GM21381 (cell line): ENCODE results near the gene TRPM1.

Experiments
- ATAC-seq: cut with Tn5 transposase; IDR thresholded peaks from one replicate; pipeline ENCODE4 v1.9.1; 2021; ENCODE audit warnings: mild to moderate bottlenecking, moderate library complexity; ENCODE audit not compliant: unreplicated experiment

TRPM1 gene

DNA sequence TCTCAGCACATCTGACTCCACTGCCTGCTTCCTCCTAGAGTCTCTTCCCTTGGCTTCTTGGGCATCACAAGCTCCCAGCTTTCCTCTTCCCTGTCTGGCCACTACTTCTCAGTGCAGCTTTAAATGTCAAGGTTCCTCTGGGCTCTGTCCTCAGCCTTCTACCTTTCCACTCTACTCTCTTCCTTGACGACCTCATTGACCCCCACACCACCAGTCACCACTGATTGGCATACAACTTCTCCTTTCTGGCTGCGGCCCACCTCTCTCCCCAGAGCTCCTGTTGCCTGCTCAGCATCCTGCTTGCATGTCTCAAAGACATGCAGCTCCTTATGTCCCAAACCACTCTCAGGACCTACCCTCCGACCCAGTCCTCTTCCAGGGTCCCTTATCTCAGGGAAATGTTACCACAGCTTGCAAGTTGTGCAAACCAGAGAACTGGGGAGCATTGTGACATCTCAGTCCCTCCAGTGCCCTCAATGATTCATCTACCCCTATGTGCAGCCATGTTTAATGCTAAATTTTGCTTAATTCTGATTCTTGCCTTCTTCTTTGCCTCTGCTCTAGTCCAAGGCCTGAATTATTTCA lies 49.9 kb downstream of the TRPM1 start:
- ATAC-seq = no peak

DNA sequence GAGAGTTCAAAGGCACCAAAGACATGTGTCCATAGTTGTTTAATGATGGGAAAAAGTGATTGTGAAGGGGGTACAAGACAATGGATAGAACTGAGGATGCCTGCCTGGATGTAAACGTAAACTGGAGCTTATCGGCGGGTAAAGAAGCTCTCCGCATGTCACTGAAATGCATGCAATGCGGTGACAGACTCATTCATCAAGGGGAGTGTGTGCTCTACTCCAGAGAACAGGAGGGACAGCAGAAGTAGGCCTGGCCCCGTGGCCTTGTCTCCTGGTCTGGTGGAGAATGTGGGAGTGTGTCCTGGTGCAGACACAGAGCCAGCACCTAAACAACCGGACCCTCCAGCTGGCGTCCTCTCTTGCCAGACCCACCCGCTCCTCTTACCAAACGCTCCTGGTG lies 50.6 kb downstream of the TRPM1 start:
- ATAC-seq = no peak

DNA sequence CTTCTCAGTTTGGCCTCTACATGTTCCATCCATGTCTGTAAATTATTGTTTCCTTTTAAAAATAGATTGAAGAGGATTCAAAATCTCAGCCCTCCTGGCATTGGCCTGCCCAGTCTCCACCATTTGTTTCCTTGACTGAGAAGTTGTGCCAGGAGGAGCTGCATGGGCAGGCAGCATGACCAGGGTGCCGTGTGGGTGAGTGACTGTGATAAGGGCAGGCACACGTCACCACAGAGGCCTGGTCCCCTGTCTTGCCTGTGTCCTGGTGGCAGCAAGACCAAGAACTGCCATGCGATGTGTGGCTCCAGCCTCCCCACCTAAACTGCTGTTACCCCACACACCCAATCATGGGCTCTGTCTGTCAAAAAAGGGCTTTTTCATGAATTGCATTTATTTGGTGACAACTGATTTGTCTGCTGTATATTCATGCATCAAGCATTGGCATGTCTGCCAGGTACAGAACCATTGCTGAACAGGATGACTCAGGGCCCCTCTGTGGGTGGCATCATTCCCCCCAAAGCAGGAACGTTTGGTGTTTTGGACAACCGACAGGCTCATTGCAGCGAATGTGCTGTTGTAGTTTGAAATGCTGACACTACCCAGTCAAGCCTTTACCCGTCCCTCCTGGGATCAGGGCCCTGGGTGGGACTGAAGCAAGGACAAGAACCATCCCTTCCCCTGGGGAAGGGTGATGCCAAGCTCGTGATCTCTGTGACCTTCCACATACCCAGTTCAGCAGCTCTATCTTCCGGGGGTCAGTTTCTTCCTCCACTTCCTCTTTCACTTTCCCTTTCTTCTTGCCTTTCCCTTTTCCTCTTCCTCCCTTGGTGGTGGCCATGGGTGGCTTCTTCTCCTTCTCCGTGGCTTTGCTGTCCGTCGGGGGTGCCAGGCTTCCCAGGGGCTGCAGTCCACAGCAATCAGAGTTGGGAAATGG lies 51.6 kb downstream of the TRPM1 start:
- no peak for ATAC-seq

DNA sequence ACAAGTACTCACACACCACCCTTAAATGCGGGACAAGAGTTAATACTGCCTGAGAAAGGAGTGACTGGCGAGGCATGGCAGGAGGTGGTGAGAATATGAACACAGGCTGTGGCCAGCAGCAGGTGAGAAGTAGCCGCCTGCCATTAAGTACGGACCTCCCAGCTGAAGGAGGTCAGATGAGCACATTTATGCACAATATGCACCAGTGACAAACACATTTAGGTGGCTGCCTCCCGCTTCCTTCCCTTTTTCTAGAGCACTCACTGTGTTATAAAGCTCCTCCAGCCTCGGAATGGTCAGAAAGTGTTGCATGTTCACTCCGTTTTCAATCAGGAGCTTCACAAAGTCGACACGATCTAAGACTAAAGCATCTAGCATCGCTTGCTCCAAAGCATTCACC lies 52.4 kb downstream of the TRPM1 start:
- ATAC-seq = no peak

DNA sequence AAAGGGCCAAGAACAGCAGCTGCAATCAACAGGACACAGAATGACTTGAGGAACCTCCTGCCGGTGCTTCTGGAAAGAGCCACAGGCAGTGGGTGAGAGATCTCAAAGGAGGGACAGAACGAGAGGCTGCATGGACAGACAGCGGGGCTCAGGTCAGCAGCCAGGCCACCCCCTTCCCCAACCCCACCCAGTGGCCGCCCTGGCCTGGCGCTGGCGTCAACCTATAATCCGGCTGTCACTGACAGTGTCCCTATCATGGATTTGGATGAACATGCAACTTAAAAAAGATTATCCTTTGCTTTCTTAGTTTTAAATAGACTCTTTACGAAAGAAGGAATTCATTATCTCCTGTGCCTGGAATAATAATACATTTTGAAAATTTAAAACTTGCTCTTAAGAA lies 54.1 kb downstream of the TRPM1 start:
- no peak for ATAC-seq

DNA sequence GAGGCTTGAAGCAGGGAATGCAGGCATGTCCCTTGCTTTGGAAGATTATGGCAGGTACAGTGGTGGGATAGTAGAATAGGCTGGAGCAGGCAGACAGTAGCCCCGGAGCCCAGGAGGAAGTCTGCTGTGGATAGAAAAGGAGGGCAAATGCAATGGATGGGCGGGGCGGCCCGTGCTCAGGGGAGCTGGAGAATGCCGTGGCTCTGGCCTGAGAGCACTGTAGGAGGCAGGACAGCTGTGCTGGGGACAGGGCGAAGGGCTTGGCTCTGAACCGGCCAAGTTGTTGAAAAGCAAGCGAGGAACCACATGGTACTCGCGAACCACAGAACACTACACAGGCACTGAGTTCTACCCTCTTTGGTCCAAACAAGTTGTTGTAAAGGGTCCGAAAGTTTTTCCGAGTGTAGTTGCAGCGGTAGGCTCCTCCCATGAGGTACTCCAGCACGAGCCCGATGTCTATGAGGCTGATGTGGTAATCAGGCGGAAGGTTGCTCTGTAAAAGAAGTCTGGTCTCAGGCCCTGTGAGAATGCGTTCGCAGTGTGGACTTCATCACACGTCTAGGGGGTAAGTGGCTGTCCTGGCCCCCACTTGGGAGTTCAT lies 54.7 kb downstream of the TRPM1 start:
- no peak for ATAC-seq

DNA sequence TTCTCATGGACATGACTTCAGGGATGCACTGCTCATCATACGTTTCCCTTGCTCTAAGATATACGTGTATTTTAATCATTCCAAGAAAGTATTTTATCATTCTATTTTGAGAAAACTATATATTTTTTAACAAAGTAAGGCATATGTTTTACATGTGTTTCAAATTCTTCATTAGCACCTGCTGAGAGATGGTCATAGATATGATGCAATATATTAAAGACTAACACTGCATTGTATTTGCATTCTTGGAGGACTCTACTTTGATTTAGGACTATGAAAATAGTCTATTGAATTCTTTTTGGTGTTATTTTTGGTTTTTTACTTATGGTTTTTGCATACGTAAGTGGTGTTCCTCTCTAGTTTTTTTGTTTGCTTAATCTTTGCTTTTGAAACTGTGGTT lies 55.9 kb downstream of the TRPM1 start:
- no peak for ATAC-seq

DNA sequence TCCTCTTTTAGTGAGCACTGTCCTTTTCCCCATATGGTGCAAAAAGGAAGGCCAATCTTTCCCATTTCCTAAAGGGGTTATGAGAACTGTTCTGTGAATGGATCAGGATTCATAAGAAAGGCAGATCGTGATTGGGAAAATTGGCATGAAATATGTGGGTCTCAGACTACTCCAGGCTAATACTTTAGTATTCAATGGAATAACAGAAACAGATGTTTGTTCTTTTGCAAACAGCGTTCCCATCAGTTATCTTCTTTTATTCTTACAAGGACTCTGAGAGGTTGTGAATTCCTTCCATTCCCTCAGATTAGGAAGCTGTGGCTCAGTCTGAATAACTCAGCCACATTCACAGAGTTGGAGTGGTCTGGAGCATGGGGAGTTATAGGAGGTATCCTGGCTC lies 58.8 kb downstream of the TRPM1 start:
- ATAC-seq = no peak

DNA sequence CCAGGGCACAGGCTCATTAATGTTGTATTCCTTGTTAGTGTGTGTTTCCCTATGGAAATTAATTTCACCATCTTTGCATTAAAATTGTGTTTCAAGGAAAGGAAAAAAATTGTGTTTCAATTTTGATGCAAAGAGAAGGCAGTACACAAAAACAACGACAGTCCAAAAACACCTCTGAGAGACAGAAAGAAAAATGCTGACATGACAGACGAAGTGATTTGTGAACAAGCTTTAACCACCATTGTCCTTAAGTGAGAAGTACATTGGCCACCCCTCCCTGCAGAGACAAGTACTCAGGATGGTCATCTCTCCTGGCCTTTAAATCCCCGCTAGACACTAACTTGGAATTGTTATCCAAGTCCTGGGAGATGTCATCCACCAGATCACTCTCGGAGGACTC lies 59.9 kb downstream of the TRPM1 start:
- no peak for ATAC-seq

DNA sequence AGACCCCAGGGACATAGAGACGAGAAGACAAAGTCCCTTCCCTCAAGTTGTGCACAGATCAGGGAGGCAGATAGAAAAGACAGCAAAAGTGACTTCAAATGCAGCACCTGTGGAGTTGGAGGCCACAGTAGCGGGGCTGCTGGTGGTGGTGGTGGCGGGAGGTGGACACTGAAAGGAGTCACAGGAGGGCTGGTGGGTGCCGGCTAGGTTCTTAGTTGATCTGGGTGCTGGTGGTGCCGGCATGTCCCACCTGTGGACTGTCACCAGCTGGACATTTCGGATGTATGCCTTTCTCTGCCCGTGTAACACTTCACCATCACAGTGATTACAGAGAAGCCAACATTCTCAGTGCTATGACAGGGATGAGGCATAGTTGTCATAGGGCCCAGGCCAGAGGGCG lies 60.9 kb downstream of the TRPM1 start:
- ATAC-seq = no peak

DNA sequence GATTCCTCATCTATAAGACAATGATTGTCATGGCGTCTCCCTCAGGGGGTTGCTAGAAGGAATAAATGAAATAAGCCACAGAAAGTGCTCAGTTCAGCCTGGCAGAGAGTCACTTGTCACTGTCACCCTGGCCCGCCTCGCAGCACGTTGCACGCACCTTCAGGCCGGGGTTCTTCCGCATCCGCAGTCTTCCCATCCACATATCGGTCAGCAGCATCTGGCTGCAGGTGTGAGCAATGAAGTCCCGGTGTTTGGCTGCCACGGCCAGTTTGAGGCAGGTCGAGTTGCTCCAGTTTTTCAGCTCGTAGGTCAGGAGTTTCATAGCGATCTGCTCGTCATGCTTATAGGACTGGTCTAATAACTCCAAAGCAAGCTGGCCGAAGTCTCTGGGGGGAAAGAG lies 61.6 kb downstream of the TRPM1 start:
- no peak for ATAC-seq

DNA sequence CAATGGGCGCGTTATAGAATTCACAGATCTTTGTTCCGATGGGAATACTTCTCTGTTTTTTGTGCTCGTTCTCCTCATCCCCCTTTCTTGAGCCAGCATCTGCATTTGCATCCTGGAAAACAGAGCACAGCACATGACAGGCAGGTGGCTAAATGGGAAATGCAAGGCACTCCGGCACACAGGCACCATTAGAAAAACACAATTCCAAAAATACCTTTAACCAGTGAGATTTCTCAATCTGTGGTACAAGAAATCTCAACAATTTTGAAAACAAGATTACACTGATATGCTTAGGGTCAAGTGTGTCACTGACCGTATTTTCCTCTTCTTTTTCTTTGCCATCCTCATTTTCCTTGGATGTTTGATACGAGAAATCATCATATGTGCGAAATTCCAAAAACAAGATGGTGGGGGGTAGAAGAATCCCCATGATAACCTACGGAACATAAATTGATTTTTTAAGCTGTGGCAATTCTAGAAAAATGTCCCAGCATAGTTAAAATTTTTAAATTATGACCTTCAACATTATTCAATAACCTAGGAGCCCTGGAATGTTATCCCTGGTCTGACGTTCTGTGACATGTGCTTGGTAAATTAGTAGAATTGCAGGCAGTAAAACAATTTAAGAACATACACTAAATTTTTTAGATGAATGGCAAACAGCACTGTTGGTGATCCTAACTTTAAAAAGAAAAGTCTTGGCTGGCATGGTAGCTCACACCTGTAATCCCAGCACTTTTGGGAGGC lies 63.6 kb downstream of the TRPM1 start:
- ATAC-seq = no peak

DNA sequence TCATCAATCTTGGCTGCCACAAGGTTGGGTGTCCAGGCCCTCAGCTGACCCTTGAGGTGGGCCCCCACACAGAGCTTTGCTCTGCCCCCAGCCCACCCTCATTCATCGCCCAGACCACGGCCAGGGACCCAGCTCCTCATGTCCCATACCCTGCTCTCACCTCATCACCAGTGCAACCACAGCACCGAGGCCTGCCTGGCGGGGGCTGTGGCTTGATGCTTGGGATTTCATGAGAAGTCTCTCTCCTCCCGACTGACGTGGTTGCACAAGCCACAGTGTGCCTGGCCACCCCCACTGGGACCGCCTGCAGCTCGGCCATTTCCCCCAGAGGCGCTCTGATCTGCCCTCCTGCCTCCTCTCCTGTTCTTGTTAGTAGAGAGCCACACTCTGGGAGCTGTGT lies 64.7 kb downstream of the TRPM1 start:
- no peak for ATAC-seq

DNA sequence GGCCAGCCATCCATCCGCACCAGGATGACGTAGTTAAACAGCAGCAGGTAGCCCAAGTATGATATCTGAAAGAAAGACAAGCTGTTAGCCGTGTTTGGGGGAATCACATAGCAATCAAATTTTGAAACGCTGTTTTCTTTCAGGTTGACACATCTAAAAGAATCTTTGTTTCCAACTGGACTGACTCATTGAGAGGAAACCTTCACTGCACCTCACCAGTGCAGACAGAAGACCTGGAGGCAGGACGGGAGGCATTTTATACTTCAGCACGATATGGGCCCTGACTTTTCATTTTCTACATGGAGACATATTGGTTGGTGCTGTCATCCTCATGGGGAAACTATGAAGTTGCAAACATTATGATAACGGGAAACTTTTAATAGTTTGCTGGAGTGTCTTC lies 65.9 kb downstream of the TRPM1 start:
- ATAC-seq = no peak

DNA sequence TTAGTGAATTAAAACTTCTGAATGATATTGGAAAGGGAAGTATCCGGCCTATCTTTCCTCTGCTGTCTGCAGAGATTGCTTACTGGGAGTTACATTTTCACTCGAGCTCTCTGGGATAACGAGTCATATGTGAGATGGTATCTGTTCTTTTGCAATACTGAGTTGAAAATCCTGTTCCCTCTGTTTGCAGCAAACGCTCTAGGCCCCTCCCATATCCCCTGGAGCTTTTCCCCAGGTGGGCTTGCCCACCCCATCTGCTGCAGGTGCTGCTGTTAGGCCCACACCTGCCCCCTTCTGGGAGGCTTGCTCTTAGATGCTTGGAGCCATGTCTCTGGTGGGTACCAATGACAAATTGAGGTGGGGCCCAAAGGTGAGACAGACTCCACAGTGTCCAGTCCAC lies 67.4 kb downstream of the TRPM1 start:
- ATAC-seq = no peak

DNA sequence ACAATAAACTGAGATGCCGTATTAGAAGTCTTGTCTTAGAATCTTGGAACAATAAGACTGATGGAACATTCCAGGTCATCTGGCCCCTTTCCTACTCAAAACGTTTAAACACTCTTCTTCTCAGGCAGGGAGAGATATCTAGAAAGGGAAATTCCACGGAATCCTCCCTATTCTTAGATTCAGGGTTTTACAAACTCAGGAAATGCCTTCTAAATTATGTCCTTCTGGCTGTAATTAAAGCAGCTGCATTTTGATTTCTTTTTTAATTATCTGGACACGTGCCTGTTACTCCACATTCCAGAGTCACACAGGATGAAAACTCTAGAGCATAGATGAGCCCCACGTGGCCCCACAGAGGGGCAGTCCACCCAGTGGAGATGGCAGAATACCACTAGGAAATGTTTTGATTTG lies 68.6 kb downstream of the TRPM1 start:
- no peak for ATAC-seq

DNA sequence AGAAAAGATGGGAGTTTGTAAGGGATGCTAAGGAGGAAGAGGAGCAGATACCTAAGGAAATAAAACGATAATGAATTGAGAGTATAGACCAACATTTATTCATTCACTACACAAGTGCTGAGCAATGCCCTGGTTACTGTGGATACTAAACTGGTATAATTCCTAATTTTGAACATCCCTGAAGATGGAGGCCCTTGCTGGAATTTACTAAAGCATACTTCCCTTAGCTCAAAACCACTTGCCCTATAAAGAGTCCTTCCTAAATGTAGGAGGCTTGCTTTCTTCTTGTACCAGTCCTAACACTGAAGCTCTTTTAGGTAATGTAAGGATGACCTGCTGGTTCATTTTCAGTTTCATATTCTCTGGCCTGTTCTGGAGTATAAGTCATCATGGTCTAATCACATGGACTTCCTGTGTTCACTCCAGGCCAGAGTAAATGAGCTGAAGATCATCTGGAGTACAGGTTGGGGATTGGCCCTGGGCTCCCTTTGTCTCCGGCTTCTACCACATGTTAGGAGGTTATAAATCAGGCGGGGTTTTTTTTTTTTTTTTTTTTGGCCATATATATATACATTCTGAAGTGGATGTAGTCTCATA lies 70.0 kb downstream of the TRPM1 start:
- ATAC-seq = peak; percentile 85

DNA sequence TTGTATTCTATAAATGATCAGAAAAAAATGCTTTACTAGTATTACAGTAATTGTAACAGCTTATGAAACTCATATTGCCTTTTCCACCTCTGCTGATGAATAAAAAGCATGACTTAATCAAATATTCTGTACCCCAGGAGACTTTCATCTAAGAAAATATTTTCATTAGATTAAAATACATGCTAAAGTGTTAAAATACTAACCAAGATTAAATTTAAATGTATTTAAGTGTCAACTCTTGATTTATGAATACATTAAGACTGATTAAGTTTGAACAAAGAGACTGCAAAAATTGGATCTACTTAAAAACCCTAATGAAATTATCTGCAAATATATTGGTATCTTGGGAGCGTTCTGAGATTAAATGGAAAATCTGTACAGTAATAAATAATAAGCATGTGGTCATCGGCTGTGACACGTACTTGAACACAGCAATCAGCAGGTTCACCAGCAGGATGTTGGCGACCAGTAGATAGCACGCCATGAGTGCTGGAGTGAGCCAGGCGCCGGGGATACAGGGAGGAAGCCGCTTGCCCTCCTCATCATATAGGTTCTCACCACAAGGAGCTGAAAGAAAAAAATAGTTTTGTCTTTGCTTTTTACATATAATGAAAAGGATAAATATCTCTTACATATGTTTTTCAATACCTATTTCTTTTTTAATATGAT lies 73.5 kb downstream of the TRPM1 start:
- ATAC-seq = no peak

DNA sequence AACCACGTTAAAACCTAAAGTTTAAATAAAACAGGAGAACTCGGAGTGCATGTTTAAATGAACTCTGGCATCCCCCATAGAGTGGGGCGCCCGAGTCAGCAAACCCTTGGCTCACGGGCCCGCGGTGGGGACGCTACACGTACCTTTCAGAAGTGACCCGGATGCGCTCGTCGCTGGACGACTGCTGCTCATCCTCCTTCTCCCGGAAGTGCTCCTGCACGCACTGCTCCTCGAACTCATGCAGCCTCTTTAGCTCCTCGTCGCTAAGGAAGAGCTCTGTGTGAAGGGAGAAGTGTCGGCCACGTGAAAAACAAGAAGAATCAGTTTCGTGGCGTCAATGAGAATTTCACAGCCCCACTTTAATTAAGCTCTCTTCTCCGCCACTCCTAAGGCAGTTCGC lies 75.5 kb downstream of the TRPM1 start:
- ATAC-seq = no peak

DNA sequence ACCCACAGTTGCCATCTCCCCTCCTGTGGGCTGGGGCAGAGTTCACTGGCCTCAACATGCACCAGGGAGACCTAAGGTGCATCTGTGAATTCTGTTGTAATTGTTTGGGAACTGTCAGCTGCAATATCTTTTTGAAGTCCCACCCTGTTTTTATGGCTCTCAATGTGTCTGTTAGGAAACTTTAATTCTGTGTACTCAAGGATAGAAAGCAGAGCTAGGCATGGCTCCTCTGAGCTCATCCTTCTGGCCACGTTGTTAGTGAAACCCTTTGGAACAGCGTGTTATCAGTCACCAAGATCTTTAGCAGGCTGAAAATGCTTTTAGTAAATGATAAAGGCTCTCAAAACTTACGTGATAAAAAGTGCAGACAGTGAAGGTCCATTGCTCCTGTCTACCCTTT lies 76.5 kb downstream of the TRPM1 start:
- ATAC-seq = no peak

DNA sequence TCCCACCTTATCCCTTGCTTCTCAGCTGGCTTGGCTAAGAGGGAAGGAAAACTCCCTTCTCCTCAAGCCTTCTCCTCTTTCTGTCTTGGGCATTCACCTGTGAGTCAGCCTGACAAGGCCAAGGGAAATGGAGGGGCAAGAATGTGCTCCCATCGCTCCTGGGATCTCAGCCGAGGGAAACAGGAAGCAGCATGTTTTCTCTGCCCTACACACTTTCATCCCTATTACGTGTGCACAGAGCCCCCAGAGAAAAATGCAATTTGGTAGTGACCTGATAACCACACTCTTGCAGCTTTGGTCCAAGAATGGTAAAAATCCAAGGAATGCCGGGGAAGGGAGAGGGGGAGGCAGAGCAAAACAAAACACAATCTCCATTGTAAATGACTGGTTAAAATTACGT lies 77.2 kb downstream of the TRPM1 start:
- no peak for ATAC-seq
